ENCODE measurements around the gene CLTCL1.

DNA sequence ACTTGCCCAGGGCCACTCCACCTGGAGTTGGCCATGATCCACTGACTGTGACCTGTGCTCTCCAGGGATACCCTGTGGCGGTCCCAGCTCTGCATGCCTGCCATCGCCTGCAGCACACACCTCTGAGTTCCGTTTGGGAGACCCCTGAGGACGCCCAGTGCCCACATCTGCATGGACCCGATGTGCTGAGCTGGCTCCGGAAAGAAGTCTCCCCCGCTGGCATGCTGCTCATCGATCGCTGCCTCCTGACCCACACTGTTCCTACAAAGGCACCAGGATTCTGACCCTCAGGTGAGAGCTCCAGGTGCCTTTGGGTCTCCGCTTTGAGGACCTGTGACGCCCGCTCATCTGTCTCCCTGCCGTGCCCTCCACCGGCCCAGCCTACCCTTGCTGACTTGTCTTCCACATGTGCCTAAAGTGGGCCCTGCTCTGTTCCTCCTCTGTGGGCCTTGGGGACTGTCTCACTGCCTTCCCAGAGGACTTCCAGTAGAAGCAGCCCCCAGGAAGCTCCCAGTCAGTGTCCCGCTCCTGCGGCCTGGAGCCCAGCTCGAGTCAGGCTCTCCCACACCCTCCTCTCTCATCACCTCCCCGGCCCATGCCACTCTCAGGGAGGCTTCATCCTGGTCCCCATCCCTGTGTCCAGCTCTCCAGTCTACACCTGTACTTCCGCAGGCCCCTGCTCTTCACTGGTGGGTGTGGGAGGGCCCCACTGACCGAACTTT, 107.1 kb downstream of the CLTCL1 start:
- TF ChIP-seq POLR2AphosphoS5 (IDR thresholded peaks at IDR 0.05) (no peak), POLR2A (IDR thresholded peaks at IDR 0.05) (no peak), EP300 (IDR thresholded peaks at IDR 0.05; ENCODE audit: low read depth) (no peak)
- TF ChIP-seq, protein P1, sequence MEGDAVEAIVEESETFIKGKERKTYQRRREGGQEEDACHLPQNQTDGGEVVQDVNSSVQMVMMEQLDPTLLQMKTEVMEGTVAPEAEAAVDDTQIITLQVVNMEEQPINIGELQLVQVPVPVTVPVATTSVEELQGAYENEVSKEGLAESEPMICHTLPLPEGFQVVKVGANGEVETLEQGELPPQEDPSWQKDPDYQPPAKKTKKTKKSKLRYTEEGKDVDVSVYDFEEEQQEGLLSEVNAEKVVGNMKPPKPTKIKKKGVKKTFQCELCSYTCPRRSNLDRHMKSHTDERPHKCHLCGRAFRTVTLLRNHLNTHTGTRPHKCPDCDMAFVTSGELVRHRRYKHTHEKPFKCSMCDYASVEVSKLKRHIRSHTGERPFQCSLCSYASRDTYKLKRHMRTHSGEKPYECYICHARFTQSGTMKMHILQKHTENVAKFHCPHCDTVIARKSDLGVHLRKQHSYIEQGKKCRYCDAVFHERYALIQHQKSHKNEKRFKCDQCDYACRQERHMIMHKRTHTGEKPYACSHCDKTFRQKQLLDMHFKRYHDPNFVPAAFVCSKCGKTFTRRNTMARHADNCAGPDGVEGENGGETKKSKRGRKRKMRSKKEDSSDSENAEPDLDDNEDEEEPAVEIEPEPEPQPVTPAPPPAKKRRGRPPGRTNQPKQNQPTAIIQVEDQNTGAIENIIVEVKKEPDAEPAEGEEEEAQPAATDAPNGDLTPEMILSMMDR (IDR thresholded peaks at IDR 0.05): no peak
